T-helper 2 cell treated with Interferon-gamma antibody and Interleukin-4, amounts not matched to agents 5 μg/mL and 100 μg/mL, for 36 hours (primary cell): Measurements from ENCODE around the gene WFIKKN1.

ENCODE experiments used
- DNase-seq: peaks from one replicate; pipeline ENCODE4 v3.0.0; 2021; ENCODE audit warnings: low spot score
- H3K27ac Mint-ChIP-seq: one replicate; pipeline ENCODE4 v1.8.0; 2021; ENCODE audit warnings: mild to moderate bottlenecking, mixed read lengths
- H3K27me3 Mint-ChIP-seq: one replicate; pipeline ENCODE4 v1.8.0; 2021; ENCODE audit warnings: low read depth, mixed read lengths
- H3K36me3 Mint-ChIP-seq: one replicate; pipeline ENCODE4 v1.8.0; 2021; ENCODE audit warnings: low read depth, mixed read lengths
- H3K4me1 Mint-ChIP-seq: one replicate; pipeline ENCODE4 v1.8.0; 2021; ENCODE audit warnings: low read depth, mixed read lengths
- H3K4me3 Mint-ChIP-seq: one replicate; pipeline ENCODE4 v1.8.0; 2022; ENCODE audit warnings: mild to moderate bottlenecking, moderate library complexity, mixed read lengths
- H3K9me3 Mint-ChIP-seq: one replicate; pipeline ENCODE4 v1.8.0; 2021; ENCODE audit warnings: mixed read lengths

Gene WFIKKN1

GRCh38 chr16:633336-634050 lies 2.7 kb downstream of the WFIKKN1 start:
- DNase-seq = no peak
- Mint-ChIP-seq H3K36me3 (peaks cover 2% of the 10 kb centered on the region), H3K4me1 (peaks cover 8% of the 10 kb centered on the region), H3K27ac (no peak overlapping the region), H3K4me3 (no peak overlapping the region), H3K27me3 (no peaks in the 10 kb centered on the region), H3K9me3 (no peaks in the 10 kb centered on the region)

DNA sequence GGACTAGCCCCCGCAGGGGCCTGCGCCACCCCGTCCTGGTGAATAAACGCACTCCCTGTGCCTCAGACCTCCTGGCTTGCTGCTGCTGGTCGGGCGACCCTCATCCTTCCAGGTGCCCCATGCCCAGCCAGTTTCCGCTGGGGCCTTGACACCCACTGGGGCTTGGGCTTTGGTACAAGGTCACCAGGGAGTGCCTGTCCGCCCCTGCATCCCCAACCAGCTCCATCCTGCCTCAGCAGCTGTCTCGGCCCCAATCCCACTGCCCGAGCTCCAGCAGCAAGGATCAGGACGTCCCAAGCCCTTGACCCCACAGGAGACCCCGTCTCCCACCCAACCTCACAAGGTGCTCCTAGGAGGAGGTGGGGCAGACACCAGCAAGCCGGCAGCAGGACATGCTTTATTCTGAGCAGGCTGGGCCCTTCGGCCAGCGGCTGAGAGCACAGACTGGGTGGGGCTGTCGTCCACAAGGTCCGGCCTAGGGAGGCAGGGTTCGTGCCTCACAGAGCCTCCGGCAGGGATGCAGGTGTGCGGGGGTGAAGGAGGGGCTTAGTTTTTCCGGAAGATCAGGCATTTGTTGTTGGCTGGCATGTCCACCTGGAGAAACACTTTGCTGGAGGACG lies 3.4 kb downstream of the WFIKKN1 start:
- H3K27ac Mint-ChIP-seq = no peak overlapping the region
- H3K4me1 Mint-ChIP-seq = peaks cover 8% of the 10 kb centered on the region
- DNase-seq = no peak
- H3K9me3 Mint-ChIP-seq = no peaks in the 10 kb centered on the region
- H3K4me3 Mint-ChIP-seq = peak overlapping the region; percentile 59
- H3K27me3 Mint-ChIP-seq = no peaks in the 10 kb centered on the region
- peaks cover 2% of the 10 kb centered on the region for H3K36me3 Mint-ChIP-seq

DNA sequence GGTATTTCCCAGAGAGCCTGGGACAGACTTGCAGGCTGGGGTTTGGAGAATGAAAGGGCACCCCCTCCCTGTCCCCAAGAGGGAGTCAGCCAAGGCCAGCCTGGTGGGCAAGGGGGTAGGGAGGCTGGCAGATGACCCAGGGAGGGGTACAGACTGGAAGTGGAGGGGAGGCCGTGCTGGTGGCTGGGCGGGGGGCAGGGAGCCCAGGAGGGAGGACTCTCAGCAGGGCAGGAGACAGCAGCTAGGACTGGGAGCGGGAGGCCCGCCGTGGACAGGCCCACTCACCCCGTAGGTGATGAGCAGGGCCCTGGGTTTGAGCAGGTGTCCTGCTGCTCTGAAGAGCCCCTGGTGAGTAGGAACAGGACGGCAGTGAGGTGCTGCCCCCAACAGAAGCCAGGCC lies 4.2 kb downstream of the WFIKKN1 start:
- Mint-ChIP-seq H3K4me1 (peaks cover 8% of the 10 kb centered on the region), H3K27ac (peak overlapping the region; percentile 67), H3K27me3 (no peaks in the 10 kb centered on the region), H3K36me3 (peaks cover 2% of the 10 kb centered on the region), H3K9me3 (no peaks in the 10 kb centered on the region), H3K4me3 (peak overlapping the region; percentile 78)
- no peak for DNase-seq

DNA sequence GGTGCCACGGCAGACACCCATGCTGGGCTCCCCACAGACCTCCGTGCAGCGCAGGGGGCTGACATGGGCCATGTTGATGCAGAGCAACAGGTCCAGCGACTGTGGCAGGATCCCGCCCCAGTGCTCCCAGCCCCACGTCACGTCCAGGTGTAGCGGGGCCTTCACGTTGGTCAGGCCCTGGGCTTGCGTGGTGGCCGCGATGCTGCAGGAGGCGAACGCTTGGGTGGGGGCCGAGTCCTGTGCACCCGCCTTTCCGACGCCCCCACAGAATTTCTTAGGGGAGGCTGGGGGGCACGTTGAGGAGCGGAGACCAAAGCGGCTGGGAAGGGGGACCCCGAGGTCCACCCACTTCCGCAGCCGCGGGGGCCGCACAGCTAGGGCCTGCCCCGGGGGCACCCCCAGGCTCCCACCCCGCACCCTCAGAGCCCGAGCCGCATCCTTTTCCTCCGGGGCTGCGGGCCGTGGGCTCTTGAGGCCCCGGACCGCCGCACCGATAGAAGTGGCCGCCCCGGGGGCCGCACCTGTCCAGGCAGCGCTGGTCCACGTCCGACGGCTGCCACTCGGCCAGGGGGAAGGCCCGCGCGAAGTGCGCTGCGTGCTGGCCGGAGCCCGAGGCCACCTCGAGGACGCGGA lies 4.9 kb downstream of the WFIKKN1 start:
- no peak for DNase-seq
- no peak overlapping the region for H3K27ac Mint-ChIP-seq
- H3K9me3 Mint-ChIP-seq = no peaks in the 10 kb centered on the region
- peak overlapping the region; percentile 61 for H3K4me3 Mint-ChIP-seq
- H3K27me3 Mint-ChIP-seq = no peaks in the 10 kb centered on the region
- H3K36me3 Mint-ChIP-seq = peaks cover 2% of the 10 kb centered on the region
- peaks cover 8% of the 10 kb centered on the region for H3K4me1 Mint-ChIP-seq

- peak within 1 kb of the TSS; percentile 94 for H3K4me3 Mint-ChIP-seq
- DNase-seq = peak; percentile 93
- no peaks in the 10 kb centered on the region for H3K9me3 Mint-ChIP-seq
- peak within 1 kb of the TSS; percentile 94 for H3K27ac Mint-ChIP-seq
- peaks cover 2% of the 10 kb centered on the region for H3K36me3 Mint-ChIP-seq
- H3K27me3 Mint-ChIP-seq = no peaks in the 10 kb centered on the region
- peaks cover 8% of the 10 kb centered on the region for H3K4me1 Mint-ChIP-seq
These were observed 5.7 kb downstream of the WFIKKN1 start, which contains the start of gene METTL26 for GRCh38 chr16:636206-637080. Gene METTL26, minus strand, starts transcription at chr16:636305. Its CDS starts 15 bp downstream, at chr16:636290.

GRCh38 chr16:637081-638018 lies 6.6 kb downstream of the WFIKKN1 start:
- Mint-ChIP-seq H3K9me3 (no peaks in the 10 kb centered on the region), H3K4me3 (peak overlapping the region; percentile 94), H3K4me1 (peaks cover 8% of the 10 kb centered on the region), H3K36me3 (peaks cover 2% of the 10 kb centered on the region), H3K27ac (peak overlapping the region; percentile 94), H3K27me3 (no peaks in the 10 kb centered on the region)
- DNase-seq = no peak

GRCh38 chr16:638034-638543 lies 7.3 kb downstream of the WFIKKN1 start:
- Mint-ChIP-seq H3K36me3 (peaks cover 2% of the 10 kb centered on the region), H3K4me3 (no peak overlapping the region), H3K27me3 (no peaks in the 10 kb centered on the region), H3K4me1 (peaks cover 8% of the 10 kb centered on the region), H3K27ac (no peak overlapping the region), H3K9me3 (no peaks in the 10 kb centered on the region)
- DNase-seq = no peak

GRCh38 chr16:638836-639235 lies 8.1 kb downstream of the WFIKKN1 start:
- no peak for DNase-seq
- H3K27ac Mint-ChIP-seq = no peak overlapping the region
- no peaks in the 10 kb centered on the region for H3K9me3 Mint-ChIP-seq
- peaks cover 10% of the 10 kb centered on the region for H3K4me1 Mint-ChIP-seq
- H3K4me3 Mint-ChIP-seq = no peak overlapping the region
- no peaks in the 10 kb centered on the region for H3K27me3 Mint-ChIP-seq
- peaks cover 2% of the 10 kb centered on the region for H3K36me3 Mint-ChIP-seq

- no peak for DNase-seq
- Mint-ChIP-seq H3K9me3 (no peaks in the 10 kb centered on the region), H3K4me1 (peaks cover 15% of the 10 kb centered on the region), H3K4me3 (peak overlapping the region; percentile 69), H3K27ac (peak overlapping the region; percentile 60), H3K27me3 (no peaks in the 10 kb centered on the region), H3K36me3 (peaks cover 2% of the 10 kb centered on the region)
These were observed 9.8 kb downstream of the WFIKKN1 start for GRCh38 chr16:640614-641013.

- Mint-ChIP-seq H3K36me3 (peaks cover 2% of the 10 kb centered on the region), H3K9me3 (no peaks in the 10 kb centered on the region), H3K27me3 (no peaks in the 10 kb centered on the region), H3K27ac (peak within 1 kb of the TSS; percentile 60), H3K4me1 (peaks cover 12% of the 10 kb centered on the region), H3K4me3 (peak within 1 kb of the TSS; percentile 75)
- DNase-seq = peak; percentile 89
These were observed 10.8 kb downstream of the WFIKKN1 start, which contains the start of gene MCRIP2 for GRCh38 chr16:641326-642188. Gene MCRIP2, plus strand, starts transcription at chr16:641828. Its CDS starts 164 bp downstream, at chr16:641992.

- Mint-ChIP-seq H3K9me3 (no peaks in the 10 kb centered on the region), H3K27me3 (no peaks in the 10 kb centered on the region), H3K4me1 (peaks cover 9% of the 10 kb centered on the region), H3K36me3 (no peaks in the 10 kb centered on the region), H3K4me3 (peak overlapping the region; percentile 75), H3K27ac (peak overlapping the region; percentile 41)
- peak; percentile 44 for DNase-seq
These were observed 11.6 kb downstream of the WFIKKN1 start for GRCh38 chr16:642189-643049.
